HCT116 (cell line): ENCODE data around the gene IL4. TPM values are rescaled to one million over a fixed set of nuclear protein-coding genes. Genes with fewer than 3 reads are reported as not detected.

Experiments
- ATAC-seq: fragments of 200-7000 bp; cut with Tn5 transposase; 2 replicates; pipeline ENCODE4 v1.9.1; 2020; ENCODE audit warnings: mild to moderate bottlenecking, moderate library complexity
- BruUV-seq: library from RNA; stranded (reverse); fragments of 400-500 nt; replicated peaks from 2 replicates; lab custom pipeline; 2021; lab: Mats Ljungman, UMichigan
- CTCF ChIA-PET: fragments of 300-600 bp; sonication (Branson Sonifier 250); formaldehyde crosslinking; loops from one replicate; lab custom pipeline; 2021; ENCODE audit warnings: antibody characterized with exemption; lab: Charles Lee
- POLR2A ChIA-PET: fragments of 300-600, 350-600 bp; sonication (Branson Sonifier 250); formaldehyde crosslinking; loops from one replicate; lab custom pipeline; 2021; ENCODE audit warnings: antibody characterized with exemption; lab: Charles Lee
- RAD21 ChIA-PET, 2 experiments: fragments of 300-600 bp; sonication (Branson Sonifier 250); formaldehyde crosslinking; loops; one replicate each; lab custom pipeline; 2023; ENCODE audit warnings: low total read pairs in 2 of 2; ENCODE audit not compliant: uncharacterized antibody in 2 of 2, unreplicated experiment in 2 of 2, low non-redundant PET in 1 of 2; lab: Charles Lee
- DNase-seq: peaks from one replicate; pipeline ENCODE4 v3.0.0-alpha.2; 2010; ENCODE audit warnings: low read depth, low spot score
- H2AFZ ChIP-seq: fragments of 200-600 bp; shearing (Covaris generic), sonication (generic); 2 replicates; pipeline ENCODE4 v1.6.1; 2017; ENCODE audit warnings: low read depth, mixed run types, mixed read lengths, antibody characterized with exemption, low read length; ENCODE audit not compliant: poor library complexity, severe bottlenecking
- H3K27ac ChIP-seq: 2 replicates; pipeline ENCODE4 v1.5.1; 2012; ENCODE audit warnings: low read depth, low read length
- H3K27me3 ChIP-seq: fragments of 200-600 bp; sonication (generic); 2 replicates; pipeline ENCODE4 v1.6.1; 2016; ENCODE audit warnings: mixed run types, low read length, mixed read lengths; ENCODE audit not compliant: insufficient read depth
- H3K36me3 ChIP-seq, 2 experiments: fragments of 200-500 bp in 1 of 2; fragments of 200-600 bp in 1 of 2; sonication (Bioruptor generic) in 1 of 2; sonication (generic) in 1 of 2; 2 replicates each; pipeline versions ENCODE4 v1.5.1 to v1.6.1; 2014 to 2016; ENCODE audit warnings: low read length in 2 of 2, inconsistent platforms in 1 of 2, mixed read lengths in 1 of 2, mixed run types in 1 of 2; ENCODE audit not compliant: insufficient read depth in 2 of 2, control insufficient read depth in 1 of 2
- H3K4me1 ChIP-seq, 2 experiments: fragments of 200-600 bp in 1 of 2; sonication (generic) in 1 of 2; 2 replicates each; pipeline versions ENCODE4 v1.5.1 to v1.6.1; 2012 to 2017; ENCODE audit warnings: low read length in 2 of 2, inconsistent platforms in 1 of 2, mild to moderate bottlenecking in 1 of 2, mixed read lengths in 1 of 2, mixed run types in 1 of 2, moderate library complexity in 1 of 2; ENCODE audit not compliant: insufficient read depth in 2 of 2, control insufficient read depth in 1 of 2
- H3K4me2 ChIP-seq: fragments of 200-600 bp; sonication (generic); 2 replicates; pipeline ENCODE4 v1.6.1; 2017; ENCODE audit warnings: mixed run types, low read length, mixed read lengths
- H3K4me3 ChIP-seq, 2 experiments: fragments of 200-600 bp in 1 of 2; sonication (generic) in 1 of 2; replicated peaks in 1 of 2; 2 replicates each; pipeline ENCODE4 v1.5.1; 2011 to 2016; ENCODE audit warnings: low read length in 2 of 2, control low read depth in 1 of 2, low read depth in 1 of 2, mild to moderate bottlenecking in 1 of 2, mixed read lengths in 1 of 2, mixed run types in 1 of 2
- H3K79me2 ChIP-seq: fragments of 200-600 bp; sonication (generic); 2 replicates; pipeline ENCODE4 v1.6.1; 2017; ENCODE audit warnings: mild to moderate bottlenecking, mixed run types, low read length, moderate library complexity, mixed read lengths; ENCODE audit not compliant: insufficient read depth
- H3K9ac ChIP-seq: fragments of 200-600 bp; sonication (generic); 2 replicates; pipeline ENCODE4 v1.6.1; 2016; ENCODE audit warnings: low read length, mixed read lengths
- H3K9me2 ChIP-seq: fragments of 200-600 bp; sonication (generic), shearing (Covaris generic); 2 replicates; pipeline ENCODE4 v1.6.1; 2017; ENCODE audit warnings: mixed run types, mild to moderate bottlenecking, moderate library complexity; ENCODE audit not compliant: insufficient read depth
- H3K9me3 ChIP-seq, 2 experiments: fragments of 200-500 bp in 1 of 2; fragments of 200-600 bp in 1 of 2; sonication (Bioruptor generic) in 1 of 2; sonication (generic) in 1 of 2; 2 replicates each; pipeline ENCODE4 v1.6.1; 2014 to 2017; ENCODE audit warnings: low read length in 2 of 2, mixed read lengths in 2 of 2, inconsistent platforms in 1 of 2, low read depth in 1 of 2, mild to moderate bottlenecking in 1 of 2, mixed run types in 1 of 2, moderate library complexity in 1 of 2; ENCODE audit not compliant: control insufficient read depth in 1 of 2, insufficient read depth in 1 of 2
- H4K20me1 ChIP-seq: fragments of 200-600 bp; sonication (generic), shearing (Covaris generic); 2 replicates; pipeline ENCODE4 v1.6.1; 2017; ENCODE audit warnings: mixed run types, mild to moderate bottlenecking, moderate library complexity; ENCODE audit not compliant: insufficient read depth
- CEBPB ChIP-seq: IDR thresholded peaks from 2 replicates; pipeline ENCODE4 v1.6.1; 2012; ENCODE audit warnings: low read depth
- EGR1 ChIP-seq: IDR thresholded peaks from 2 replicates; pipeline ENCODE4 v1.6.1; 2012; ENCODE audit warnings: low read depth
- EZH2phosphoT487 ChIP-seq: fragments of 200-600 bp; IDR thresholded peaks from 2 replicates; pipeline ENCODE4 v1.6.1; 2018; ENCODE audit warnings: antibody characterized with exemption, borderline replicate concordance
- FOSL1 ChIP-seq: IDR thresholded peaks from 2 replicates; pipeline ENCODE4 v1.6.1; 2012; ENCODE audit warnings: low read depth
- TCF7L2 ChIP-seq: IDR thresholded peaks from 2 replicates; pipeline ENCODE4 v1.7.0; 2011; ENCODE audit warnings: borderline replicate concordance, inconsistent platforms; ENCODE audit not compliant: insufficient read depth, insufficient read length; ENCODE audit errors: extremely low read depth
- ZBTB33 ChIP-seq: IDR thresholded peaks from 2 replicates; pipeline ENCODE4 v1.6.1; 2011; ENCODE audit warnings: mild to moderate bottlenecking, low read length, moderate library complexity; ENCODE audit not compliant: insufficient replicate concordance; ENCODE audit errors: extremely low read depth
- ZNF274 ChIP-seq: fragments of 200-500 bp; sonication (Bioruptor generic); IDR thresholded peaks from 2 replicates; pipeline ENCODE4 v1.6.1; 2014; ENCODE audit warnings: mild to moderate bottlenecking, low read depth, low read length, inconsistent platforms
- intact Hi-C: fragments of 100-400 bp; cut with micrococcal nuclease; formaldehyde crosslinking; loops from 2 replicates; pipeline ENCODE4 v1.10.0; 2022
- total RNA-seq: library from RNA; stranded (reverse); gene quantifications from one replicate; pipeline ENCODE4 v1.2.1, GENCODE V29; 2021; ENCODE audit not compliant: unreplicated experiment

Gene IL4
- total RNA-seq, 1 experiment from 2014 or later, result not detected

- no peaks in the 10 kb centered on the region for H3K9me3 ChIP-seq
- BruUV-seq, result no TSS peak
- H4K20me1 ChIP-seq, result 0 out of 2 replicates have a peak, but pooled peaks cover 5% of the 10 kb centered on the region
- H2AFZ ChIP-seq, result no peak overlapping the region
- H3K4me3 ChIP-seq, result no peak overlapping the region
- no peaks in the 10 kb centered on the region for H3K9me2 ChIP-seq
- no peak overlapping the region for H3K9ac ChIP-seq
- no peak for ATAC-seq
- H3K79me2 ChIP-seq, result no peaks in the 10 kb centered on the region
- no peaks in the 10 kb centered on the region for H3K36me3 ChIP-seq
- TF ChIP-seq EGR1, result no peak
- no peak for TF ChIP-seq ZBTB33
- no peak for TF ChIP-seq TCF7L2
- no peak for TF ChIP-seq FOSL1
- TF ChIP-seq EZH2phosphoT487, result no peak
- no peak for TF ChIP-seq CEBPB
- no peak for TF ChIP-seq ZNF274
- no peak for DNase-seq
- H3K27ac ChIP-seq, result no peak overlapping the region
- RAD21 ChIA-PET, result no interaction called here
- no peaks in the 10 kb centered on the region for H3K27me3 ChIP-seq
- H3K4me2 ChIP-seq, result no peak overlapping the region
- CTCF ChIA-PET, result no interaction called here
- POLR2A ChIA-PET, result interaction anchor here (0.6 kb wide), 1 partner anchor 14 kb away, joined by 3 read pairs; no protein-coding TSS in a partner anchor
- H3K4me1 ChIP-seq, result no peaks in the 10 kb centered on the region
- intact Hi-C loops, result no loop called here
Measured at GRCh38 chr5:132729896-132730295, 56.1 kb downstream of the IL4 start.

Other genes with a start within 250 kb of the IL4 start
- gene IRF1, start 183.2 kb upstream of the IL4 start, total RNA-seq, result 30.1 TPM
- not detected for gene IL5, start 130.5 kb upstream of the IL4 start, total RNA-seq
- gene RAD50, start 117.0 kb upstream of the IL4 start, total RNA-seq, result 43.6 TPM
- gene IL13, start 15.8 kb upstream of the IL4 start, total RNA-seq, result not detected
- 12.7 TPM for gene KIF3A, start 63.6 kb downstream of the IL4 start, total RNA-seq
- 1.4 TPM for gene CCNI2, start 73.4 kb downstream of the IL4 start, total RNA-seq
- 34.6 TPM for gene SEPTIN8, start 103.2 kb downstream of the IL4 start, total RNA-seq
- gene SOWAHA, start 139.3 kb downstream of the IL4 start, total RNA-seq, result 0.39 TPM
- 9.5 TPM for gene SHROOM1, start 156.7 kb downstream of the IL4 start, total RNA-seq
- 0.49 TPM for gene GDF9, start 192.5 kb downstream of the IL4 start, total RNA-seq
- gene UQCRQ, start 192.7 kb downstream of the IL4 start, total RNA-seq, result 528 TPM
- 1.2 TPM for gene LEAP2, start 199.7 kb downstream of the IL4 start, total RNA-seq